HG02763 (cell line): ENCODE results near the gene CCNL1.
A peak's percentile ranks its signal among the peaks of the same experiment; 100 is the strongest.
"Not testable (repeated sequence)": the region's sequence is repeated elsewhere in the genome, so short reads cannot be mapped to it uniquely, and the experiment has no call there.

Experiments used
- ATAC-seq: cut with Tn5 transposase; IDR thresholded peaks from one replicate; pipeline ENCODE4 v1.9.1; 2021; ENCODE audit warnings: mild to moderate bottlenecking, moderate library complexity; ENCODE audit not compliant: unreplicated experiment

Gene CCNL1

GRCh38 chr3:157159762-157160657 is at the start of gene CCNL1:
Gene CCNL1 (minus strand): TSS chr3:157160147. CDS start chr3:157160094, 53 bp downstream.
- peak; percentile 78 for ATAC-seq

GRCh38 chr3:157204880-157205279 is 44.9 kb upstream of the CCNL1 start:
- ATAC-seq, result no peak

- ATAC-seq, result no peak
Observed at GRCh38 chr3:157204431-157204830, 44.5 kb upstream of the CCNL1 start.

GRCh38 chr3:157201648-157202278 is 41.8 kb upstream of the CCNL1 start:
- ATAC-seq, result no peak

- ATAC-seq, result no peak
Observed at GRCh38 chr3:157199841-157200240, 39.9 kb upstream of the CCNL1 start.

- no peak for ATAC-seq
Observed at GRCh38 chr3:157195965-157196364, 36.0 kb upstream of the CCNL1 start.

- ATAC-seq, result not testable (repeated sequence)
Observed at GRCh38 chr3:157191149-157191548, 31.2 kb upstream of the CCNL1 start.

- ATAC-seq, result no peak
Observed at GRCh38 chr3:157190380-157190872, 30.5 kb upstream of the CCNL1 start.

GRCh38 chr3:157188391-157188790 is 28.4 kb upstream of the CCNL1 start:
- no peak for ATAC-seq

- no peak for ATAC-seq
Observed at GRCh38 chr3:157182879-157183278, 22.9 kb upstream of the CCNL1 start.

- no peak for ATAC-seq
Observed at GRCh38 chr3:157180262-157180661, 20.3 kb upstream of the CCNL1 start.

- no peak for ATAC-seq
Observed at GRCh38 chr3:157179365-157179803, 19.4 kb upstream of the CCNL1 start.

GRCh38 chr3:157178503-157179364 is 18.8 kb upstream of the CCNL1 start:
- not testable (repeated sequence) for ATAC-seq

GRCh38 chr3:157177801-157178453 is 18.0 kb upstream of the CCNL1 start:
- ATAC-seq, result not testable (repeated sequence)

GRCh38 chr3:157176934-157177333 is 17.0 kb upstream of the CCNL1 start:
- ATAC-seq, result no peak

GRCh38 chr3:157175691-157176507 is 16.0 kb upstream of the CCNL1 start:
- no peak for ATAC-seq

- ATAC-seq, result peak; percentile 94
Observed at GRCh38 chr3:157174649-157175498, 14.9 kb upstream of the CCNL1 start.

- no peak for ATAC-seq
Observed at GRCh38 chr3:157174290-157174648, 14.3 kb upstream of the CCNL1 start.

- ATAC-seq, result not testable (repeated sequence)
Observed at GRCh38 chr3:157173343-157173742, 13.4 kb upstream of the CCNL1 start.
